Measurements from ENCODE around the gene PROX2.

DNA sequence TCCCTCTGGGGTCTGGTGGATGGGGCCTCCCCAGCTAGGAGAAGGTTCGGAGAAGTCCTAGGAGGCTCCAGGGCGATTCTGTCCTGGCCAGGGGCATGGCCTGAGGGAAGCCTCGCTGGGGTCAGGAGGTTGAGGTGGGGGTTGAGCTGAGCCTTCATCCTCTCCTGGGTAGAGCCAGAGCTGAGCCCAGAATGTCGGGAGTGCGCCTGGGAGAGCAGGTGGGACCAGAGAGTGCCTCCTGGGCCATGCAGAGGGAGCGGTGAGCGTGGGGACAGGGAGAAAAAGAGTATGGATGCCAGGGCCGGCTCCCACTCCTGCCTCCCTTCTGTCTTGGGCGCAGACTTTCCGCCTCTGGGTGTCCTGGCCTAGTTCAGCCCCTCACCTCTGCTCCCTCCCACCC is 34.0 kb upstream of the PROX2 start:
- TF ChIP-seq, protein P1, sequence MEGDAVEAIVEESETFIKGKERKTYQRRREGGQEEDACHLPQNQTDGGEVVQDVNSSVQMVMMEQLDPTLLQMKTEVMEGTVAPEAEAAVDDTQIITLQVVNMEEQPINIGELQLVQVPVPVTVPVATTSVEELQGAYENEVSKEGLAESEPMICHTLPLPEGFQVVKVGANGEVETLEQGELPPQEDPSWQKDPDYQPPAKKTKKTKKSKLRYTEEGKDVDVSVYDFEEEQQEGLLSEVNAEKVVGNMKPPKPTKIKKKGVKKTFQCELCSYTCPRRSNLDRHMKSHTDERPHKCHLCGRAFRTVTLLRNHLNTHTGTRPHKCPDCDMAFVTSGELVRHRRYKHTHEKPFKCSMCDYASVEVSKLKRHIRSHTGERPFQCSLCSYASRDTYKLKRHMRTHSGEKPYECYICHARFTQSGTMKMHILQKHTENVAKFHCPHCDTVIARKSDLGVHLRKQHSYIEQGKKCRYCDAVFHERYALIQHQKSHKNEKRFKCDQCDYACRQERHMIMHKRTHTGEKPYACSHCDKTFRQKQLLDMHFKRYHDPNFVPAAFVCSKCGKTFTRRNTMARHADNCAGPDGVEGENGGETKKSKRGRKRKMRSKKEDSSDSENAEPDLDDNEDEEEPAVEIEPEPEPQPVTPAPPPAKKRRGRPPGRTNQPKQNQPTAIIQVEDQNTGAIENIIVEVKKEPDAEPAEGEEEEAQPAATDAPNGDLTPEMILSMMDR (IDR thresholded peaks at IDR 0.05), result no peak
- no peak for TF ChIP-seq POLR2A (IDR thresholded peaks at IDR 0.05)

Measured in heart left ventricle (tissue), 13 donors.